Suppressor macrophage treated with lipopolysaccharide for 4 hours (primary cell): ENCODE results near the gene ALDH1A2.
"Not testable (repeated sequence)": the region's sequence is repeated elsewhere in the genome, so short reads cannot be mapped to it uniquely, and the experiment has no call there.

Source experiments
- DNase-seq: peaks from one replicate; pipeline ENCODE4 v3.0.0-alpha.2; 2020

ALDH1A2 gene

DNA sequence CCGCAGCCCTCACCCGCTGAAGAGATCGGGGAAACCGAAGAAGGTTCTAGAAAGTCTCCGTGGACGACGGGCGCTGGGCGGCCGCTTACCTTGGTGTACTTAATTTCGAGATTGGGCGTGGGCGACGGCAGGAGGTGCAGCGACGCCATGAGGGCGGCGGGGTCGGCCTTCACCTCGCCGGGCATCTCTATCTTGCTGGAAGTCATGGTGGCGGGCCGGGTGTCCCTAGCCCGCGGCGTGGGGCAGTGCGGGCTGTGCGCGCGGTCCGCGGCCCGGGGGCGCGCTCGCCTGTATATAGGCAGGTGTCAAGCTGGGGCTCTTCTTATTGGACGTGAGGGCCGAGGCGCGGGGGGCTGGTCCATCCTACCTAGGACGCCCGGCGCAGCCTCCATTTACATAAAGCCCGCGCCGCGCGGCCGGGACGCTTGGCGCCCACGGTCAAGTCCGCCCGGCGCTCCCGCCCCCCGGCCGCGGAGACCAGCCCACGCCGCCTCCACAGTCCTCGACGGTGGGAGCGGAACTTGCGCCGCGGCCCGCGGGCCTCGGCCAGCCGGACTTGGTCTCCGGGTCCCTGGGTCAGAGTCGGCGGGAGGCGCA lies at the start of gene ALDH1A2:
TSS of gene ALDH1A2 (minus strand) at position 267 of the 597 bp plus-strand sequence. CDS start at position 206, 61 bp downstream.
- peak; percentile 29 for DNase-seq

- peak; percentile 67 for DNase-seq
Observed at GRCh38 chr15:58114812-58115211, 49.3 kb upstream of the ALDH1A2 start.

DNA sequence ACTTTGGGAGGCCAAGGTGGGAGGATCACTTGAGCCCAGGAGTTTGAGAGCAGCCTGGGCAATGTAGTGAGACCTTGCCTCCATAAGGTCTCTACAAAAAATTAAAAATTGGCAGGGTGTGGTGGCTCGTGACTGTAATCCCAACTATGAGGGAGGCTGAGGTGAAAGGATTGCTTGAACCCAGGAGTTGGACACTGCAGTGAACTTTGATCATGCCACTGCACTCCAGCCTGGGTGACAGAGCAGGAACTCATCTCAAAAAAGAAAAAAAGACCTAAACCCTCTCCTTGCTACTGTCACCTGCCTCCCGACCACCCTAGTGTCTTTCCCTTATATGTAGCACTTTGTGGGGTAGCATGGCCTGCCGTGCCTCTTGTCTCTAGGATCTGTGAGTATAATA lies 48.9 kb upstream of the ALDH1A2 start:
- DNase-seq, result no peak

GRCh38 chr15:58113358-58113757 lies 47.8 kb upstream of the ALDH1A2 start:
- DNase-seq, result not testable (repeated sequence)

- DNase-seq, result no peak
Observed at GRCh38 chr15:58111718-58112104, 46.2 kb upstream of the ALDH1A2 start.

DNA sequence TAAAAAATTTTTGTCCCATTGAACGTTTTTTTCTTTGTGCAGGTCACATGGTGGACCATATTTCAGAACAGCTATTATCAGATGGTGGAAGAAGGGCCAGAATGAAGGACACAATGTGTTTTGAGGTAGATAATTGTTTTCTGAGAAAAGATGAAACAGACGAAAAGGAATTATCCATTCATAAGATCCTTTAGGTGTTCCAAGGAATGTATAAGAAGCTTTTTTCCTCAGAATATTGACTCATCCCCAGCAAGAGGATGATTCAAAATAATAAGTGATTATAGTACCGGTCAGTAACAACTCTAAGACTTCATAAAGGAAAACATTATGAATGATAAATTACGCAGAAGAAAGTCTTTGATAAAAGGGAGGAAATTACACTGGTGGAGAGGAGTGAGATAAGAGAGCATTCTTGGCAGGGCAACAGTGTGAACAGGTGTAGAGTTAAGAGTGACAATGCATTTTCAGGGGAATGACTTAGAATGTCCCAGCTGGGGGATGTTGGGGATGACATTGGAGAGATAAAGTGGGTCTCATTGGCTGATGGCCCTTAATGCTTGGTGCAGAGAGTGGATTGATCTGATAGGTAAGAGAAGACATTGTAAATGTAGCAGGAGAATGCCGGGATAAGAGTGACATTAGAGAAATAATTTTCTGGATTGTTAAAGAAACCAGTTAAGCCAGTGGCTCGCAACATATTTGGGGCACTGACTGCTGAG lies 45.6 kb upstream of the ALDH1A2 start:
- no peak for DNase-seq

DNA sequence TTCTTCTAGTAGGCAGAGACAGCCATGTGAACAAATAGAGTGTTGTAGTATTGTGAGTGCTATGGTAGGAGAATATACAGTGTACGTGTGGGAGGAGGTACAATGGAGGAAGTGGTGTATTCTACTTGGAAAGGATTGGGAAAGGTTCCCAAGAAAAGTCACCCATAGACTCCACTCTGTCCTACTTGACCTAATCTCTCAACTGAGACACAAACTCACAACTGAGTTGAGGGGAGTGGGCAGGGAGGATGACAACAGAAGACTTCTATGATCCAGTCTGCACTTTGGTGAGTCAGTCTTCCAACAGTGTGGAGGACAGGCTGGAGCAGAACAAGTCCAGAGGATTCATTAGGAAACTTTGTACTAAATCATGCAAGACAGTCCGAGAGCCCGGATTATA lies 43.9 kb upstream of the ALDH1A2 start:
- DNase-seq, result peak; percentile 47

- no peak for DNase-seq
Observed at GRCh38 chr15:58108117-58108516, 42.6 kb upstream of the ALDH1A2 start.

DNA sequence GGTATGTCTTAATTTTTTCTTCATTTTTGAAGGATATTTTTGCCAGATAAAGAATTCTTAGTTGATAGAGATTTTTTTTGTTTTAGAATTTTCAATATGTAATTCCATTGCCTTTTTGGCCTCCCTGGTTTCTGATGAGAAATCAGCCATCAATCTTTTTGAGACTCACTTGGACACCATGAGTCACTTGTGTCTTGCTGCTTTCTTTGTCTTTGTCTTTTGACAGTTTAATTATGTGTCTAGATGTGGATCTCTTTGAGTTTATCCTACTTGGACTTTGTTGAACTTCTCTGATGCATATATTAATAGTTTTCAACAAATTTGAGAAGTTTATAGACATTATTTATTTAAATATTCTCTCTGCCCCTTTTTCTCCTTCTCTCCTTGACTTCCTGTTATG lies 38.0 kb upstream of the ALDH1A2 start:
- no peak for DNase-seq

DNA sequence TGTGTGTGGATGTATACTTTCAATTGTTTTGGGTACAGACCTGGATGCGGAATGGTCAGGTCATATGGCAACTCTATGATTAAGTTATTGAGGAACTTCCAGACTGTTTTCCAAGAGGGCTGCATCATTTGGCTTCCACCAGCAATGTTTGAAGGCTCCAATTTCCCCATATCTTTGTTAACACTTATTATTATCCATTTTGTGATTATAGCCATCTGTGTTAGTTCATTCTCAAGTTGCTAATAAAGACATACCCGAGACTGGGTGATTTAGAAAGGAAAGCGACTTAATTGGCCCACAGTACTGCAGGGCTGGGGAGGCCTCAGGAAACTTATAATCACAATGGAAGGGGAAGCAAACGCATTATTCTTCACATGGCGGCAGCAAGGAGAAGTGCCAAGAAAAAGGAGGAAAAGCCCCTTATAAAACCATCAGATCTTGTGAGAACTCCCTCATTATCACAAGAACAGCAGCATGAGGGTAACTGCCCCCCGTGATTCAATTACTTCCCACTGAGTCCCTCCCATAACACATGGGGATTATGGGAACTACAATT lies 31.1 kb upstream of the ALDH1A2 start:
- no peak for DNase-seq

DNA sequence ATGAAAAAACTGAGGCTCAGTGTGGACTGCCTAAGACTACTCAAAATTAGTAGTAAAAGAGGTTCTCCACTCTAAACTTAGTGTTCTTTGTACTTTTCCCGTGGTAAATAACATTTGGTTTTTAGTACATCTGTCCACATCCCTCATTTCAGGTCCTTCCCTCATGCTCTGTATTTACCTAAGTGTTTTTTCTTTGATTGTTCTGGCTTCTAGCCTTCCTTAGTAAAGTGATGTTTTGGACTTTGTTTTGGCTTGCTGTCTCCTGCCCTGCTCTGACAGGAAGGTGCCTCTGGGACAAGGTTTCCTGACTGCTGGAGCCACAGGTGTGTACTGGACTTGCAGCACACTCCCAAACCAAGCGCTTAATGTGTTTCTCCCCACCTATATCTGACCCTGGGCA lies 29.9 kb upstream of the ALDH1A2 start:
- DNase-seq, result no peak

- peak; percentile 81 for DNase-seq
Observed at GRCh38 chr15:58087871-58088270, 22.4 kb upstream of the ALDH1A2 start.

DNA sequence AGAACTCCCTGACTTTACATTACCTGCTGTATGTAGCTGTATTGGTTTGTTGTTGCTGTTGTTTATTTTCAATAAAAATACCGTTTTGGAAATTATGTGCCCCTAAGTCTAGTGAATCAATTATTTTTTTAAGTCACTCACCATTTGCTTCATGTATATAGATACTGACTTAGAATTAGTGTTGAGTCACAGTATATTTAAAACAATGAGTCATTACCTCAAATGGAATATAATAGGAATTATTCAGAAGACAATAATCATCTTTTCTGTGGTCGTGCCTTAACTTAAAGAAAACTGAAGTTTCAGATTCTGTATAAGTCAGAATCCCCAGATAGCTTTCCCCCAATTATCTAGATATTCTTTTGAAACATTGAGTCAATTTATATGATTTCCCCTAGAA lies 21.0 kb upstream of the ALDH1A2 start:
- peak; percentile 40 for DNase-seq

DNA sequence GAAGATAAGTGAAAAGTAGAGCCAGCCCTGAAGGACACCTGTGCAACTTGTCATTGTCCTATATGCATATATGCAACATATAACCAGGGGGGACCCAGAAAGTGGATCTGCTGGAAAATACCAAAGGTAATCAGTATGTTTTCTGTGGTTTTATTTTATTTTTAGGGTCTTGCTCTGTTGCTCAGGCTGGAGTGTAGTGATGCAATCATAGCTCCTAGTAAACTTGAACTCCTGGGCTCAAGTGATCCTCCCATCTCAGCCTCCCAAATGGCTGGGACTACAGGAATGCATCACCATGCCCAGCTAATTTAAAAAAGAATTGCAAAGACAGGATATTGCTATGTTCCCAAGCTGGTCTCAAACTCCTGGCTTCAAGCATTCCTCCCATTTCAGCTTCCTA lies 18.0 kb upstream of the ALDH1A2 start:
- no peak for DNase-seq

GRCh38 chr15:58081891-58082290 lies 16.4 kb upstream of the ALDH1A2 start:
- no peak for DNase-seq

GRCh38 chr15:58081456-58081855 lies 15.9 kb upstream of the ALDH1A2 start:
- peak; percentile 30 for DNase-seq

DNA sequence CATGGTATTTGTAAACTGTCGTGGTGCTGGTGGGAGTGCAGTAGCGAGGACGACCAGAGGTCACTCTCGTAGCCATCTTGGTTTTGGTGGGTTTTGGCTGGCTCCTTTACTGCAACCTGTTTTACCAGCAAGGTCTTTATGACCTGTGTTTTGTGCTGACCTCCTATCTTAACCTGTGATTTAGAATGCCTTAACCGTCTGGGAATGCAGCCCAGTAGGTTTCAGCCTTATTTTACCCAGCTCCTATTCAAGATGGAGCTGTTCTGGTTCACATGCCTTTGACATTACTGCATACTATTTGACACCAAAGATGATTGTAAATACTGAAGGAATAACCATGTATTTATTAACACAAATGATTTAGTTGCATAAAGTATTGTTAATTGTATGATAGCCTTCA lies 15.4 kb upstream of the ALDH1A2 start:
- not testable (repeated sequence) for DNase-seq

DNA sequence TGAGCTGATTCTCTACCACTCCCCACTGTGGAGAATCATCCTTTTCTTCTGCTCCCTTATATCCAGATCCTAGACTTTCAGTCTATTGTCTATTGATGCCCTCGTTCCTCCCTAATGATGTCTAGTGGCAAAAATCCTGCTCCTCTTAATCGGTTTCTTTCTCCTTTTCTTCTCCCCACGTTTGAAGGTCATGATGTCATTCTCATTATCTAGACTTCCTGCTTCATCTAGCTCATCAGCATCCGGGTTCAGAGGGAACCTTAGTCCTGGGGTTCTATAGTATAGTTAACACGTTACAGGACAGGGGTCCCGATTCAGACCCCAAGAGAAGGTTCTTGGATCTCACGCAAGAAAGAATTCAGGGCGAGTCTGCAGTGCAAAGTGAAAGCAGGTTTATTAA lies 14.9 kb upstream of the ALDH1A2 start:
- no peak for DNase-seq

DNA sequence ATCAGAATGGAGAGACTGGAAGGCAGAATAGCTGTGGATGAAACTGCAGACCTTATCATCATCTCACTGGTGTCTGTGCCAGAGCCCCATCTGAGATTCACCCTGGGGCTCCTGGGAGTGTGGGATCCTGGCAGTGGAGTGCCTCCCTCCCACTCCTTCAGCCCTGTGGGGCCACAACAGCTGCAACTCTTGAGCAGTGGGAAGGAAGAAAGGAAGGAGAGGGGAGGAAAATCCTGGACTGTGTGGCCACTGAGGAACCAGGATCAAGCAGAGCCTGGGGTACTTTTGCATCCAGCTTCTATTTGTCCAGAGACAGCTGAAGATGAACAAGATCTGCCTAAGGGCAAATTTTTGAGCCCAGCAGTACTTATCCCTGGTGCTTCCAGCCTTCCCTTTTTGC lies 13.1 kb upstream of the ALDH1A2 start:
- DNase-seq, result no peak

- DNase-seq, result no peak
Observed at GRCh38 chr15:58077427-58077826, 11.9 kb upstream of the ALDH1A2 start.

DNA sequence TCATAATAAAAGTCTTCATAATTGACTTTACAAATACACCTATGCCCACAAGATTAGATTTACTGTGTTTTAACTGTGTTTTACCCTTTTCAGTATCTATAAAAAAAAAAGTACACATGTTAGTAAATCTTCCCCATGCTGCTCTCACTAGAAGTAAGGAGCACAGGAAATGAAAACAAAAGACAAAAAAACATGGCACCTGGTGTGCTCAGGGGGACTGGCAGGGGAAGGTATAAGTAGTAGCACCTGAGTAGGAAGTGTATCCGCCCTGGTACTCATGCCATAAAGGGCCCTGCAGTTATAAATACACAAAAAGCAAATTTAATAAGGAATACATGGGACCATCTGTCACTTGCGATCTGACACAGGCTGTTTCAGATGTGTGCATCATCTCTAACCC lies 8.9 kb upstream of the ALDH1A2 start:
- DNase-seq, result no peak

DNA sequence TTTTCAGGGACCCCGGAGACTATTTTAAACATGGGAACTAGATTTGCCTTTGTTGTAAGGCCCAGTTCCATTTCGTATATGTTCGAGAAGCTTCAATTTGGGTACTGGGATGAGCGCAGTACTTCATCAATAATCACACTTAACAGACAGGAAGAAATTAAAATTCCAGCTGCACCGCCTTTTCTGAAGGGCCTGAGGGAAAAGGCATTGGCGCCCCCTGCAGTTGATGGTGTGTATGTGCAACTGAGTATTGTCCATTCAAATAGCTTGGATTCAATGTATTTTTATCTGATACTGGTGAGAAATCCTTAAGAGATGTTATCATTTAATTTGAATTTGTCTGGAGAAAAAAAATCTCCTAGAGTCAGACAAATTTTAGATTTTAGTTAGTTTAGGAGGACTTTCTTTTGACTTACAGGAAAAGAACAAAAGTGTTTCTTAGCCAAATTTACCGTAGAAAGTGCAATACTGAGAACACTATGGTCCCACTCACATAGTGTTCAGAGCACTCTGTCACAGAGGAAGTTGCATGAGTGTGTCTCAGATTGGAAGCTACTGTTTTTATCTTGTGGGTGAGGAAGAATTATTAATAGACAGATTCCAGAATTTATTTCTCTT lies 5.4 kb upstream of the ALDH1A2 start:
- peak; percentile 71 for DNase-seq

- no peak for DNase-seq
Observed at GRCh38 chr15:58069008-58069407, 3.5 kb upstream of the ALDH1A2 start.
